ENCODE measurements around the gene GUK1. TPM values are rescaled to one million over a fixed set of nuclear protein-coding genes. Genes with fewer than 3 reads are reported as not detected.

The GUK1 gene
- total RNA-seq, 2 donors from 2014 or later, result 110 to 112 TPM

DNA sequence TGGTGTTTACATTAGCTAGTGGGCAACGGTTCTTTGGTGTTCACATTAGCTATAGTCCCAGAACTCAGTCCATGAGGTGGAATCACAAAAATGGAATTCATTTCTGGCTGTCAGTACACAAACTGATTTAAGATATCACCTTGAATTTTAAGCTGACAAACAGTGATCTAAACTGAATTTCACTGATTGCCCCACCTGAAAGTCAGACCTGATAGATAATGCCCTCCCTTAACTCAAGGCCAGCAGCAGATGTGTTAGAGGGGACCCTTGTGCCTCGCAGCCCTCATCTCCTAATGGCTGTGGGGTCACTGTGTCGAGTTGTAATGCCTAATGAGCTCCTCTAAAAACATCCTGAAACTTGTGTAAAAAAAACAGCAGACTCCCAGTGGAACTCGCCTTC, 49.0 kb upstream of the GUK1 start:
- no peak for DNase-seq
- Mint-ChIP-seq H3K4me3 (no peak overlapping the region), H3K27me3 (ENCODE audit: insufficient read depth) (no peaks in the 10 kb centered on the region), H3K36me3 (ENCODE audit: low read depth) (peaks cover 56% of the 10 kb centered on the region), H3K27ac (peak overlapping the region; percentile 45), H3K4me1 (peaks cover 38% of the 10 kb centered on the region), H3K9me3 (peaks cover 8% of the 10 kb centered on the region)
- H3K4me3 ChIP-seq (ENCODE audit: low read length), result no peak overlapping the region
- peaks cover 84% of the 10 kb centered on the region for H3K36me3 ChIP-seq (ENCODE audit: control insufficient read depth, insufficient read depth, low read length)
- TF ChIP-seq, protein P1, sequence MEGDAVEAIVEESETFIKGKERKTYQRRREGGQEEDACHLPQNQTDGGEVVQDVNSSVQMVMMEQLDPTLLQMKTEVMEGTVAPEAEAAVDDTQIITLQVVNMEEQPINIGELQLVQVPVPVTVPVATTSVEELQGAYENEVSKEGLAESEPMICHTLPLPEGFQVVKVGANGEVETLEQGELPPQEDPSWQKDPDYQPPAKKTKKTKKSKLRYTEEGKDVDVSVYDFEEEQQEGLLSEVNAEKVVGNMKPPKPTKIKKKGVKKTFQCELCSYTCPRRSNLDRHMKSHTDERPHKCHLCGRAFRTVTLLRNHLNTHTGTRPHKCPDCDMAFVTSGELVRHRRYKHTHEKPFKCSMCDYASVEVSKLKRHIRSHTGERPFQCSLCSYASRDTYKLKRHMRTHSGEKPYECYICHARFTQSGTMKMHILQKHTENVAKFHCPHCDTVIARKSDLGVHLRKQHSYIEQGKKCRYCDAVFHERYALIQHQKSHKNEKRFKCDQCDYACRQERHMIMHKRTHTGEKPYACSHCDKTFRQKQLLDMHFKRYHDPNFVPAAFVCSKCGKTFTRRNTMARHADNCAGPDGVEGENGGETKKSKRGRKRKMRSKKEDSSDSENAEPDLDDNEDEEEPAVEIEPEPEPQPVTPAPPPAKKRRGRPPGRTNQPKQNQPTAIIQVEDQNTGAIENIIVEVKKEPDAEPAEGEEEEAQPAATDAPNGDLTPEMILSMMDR (conservative IDR thresholded peaks at IDR 0.05), result no peak
- no peak overlapping the region for H3K27ac ChIP-seq (ENCODE audit: low read depth, low read length)
- no peaks in the 10 kb centered on the region for H3K27me3 ChIP-seq (ENCODE audit: control insufficient read depth, insufficient read depth, low read length, poor library complexity, severe bottlenecking)
- 92 to 93% methylated on average over 4 of the region's 4 CpGs for WGBS, 2 experiments (ENCODE audit: insufficient coverage in 1 of 2, insufficient read length in 1 of 2)
- H3K9me3 ChIP-seq (ENCODE audit: control insufficient read depth, low read length), result no peaks in the 10 kb centered on the region
- H3K9ac ChIP-seq (ENCODE audit: extremely low read depth, low read length, poor library complexity, severe bottlenecking), result no peak overlapping the region
- peaks cover 20% of the 10 kb centered on the region for H3K4me1 ChIP-seq (ENCODE audit: control insufficient read depth, insufficient read depth, low read length)

DNA sequence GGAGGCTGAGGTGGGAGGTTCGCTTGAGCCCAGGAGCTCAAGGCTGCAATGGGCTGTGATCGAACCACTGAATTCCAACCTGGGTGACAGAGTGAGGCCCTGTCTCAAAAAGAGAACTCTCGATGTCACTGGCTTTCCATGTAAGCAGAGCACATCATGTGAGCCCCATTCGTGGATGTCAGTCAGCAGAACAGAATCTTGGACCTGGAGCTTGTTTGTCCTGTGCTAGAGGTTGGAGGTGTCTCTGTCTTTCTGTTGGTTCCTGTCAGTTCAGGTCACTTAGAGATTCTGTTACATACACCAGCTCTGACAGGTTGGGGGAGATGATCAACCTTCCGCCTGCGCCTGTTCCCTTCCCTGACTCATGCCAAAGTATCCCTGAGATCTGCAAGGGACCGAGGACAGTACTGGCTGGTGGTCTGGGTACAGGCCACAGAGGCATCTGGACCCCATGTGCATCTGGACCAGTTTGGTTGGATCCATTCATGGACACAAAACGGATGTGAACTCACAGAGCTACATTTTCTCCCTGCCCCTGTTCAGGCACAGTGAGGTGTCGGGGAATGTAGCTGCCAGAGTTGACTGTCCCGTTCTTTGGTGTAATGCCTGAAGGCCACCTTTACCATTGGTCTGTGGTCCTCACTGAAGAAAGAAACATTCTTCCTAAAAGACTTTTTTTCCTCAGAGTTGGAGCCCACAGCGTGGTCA, 47.6 kb upstream of the GUK1 start:
- Mint-ChIP-seq H3K9me3 (peaks cover 8% of the 10 kb centered on the region), H3K27ac (no peak overlapping the region), H3K36me3 (ENCODE audit: low read depth) (peaks cover 58% of the 10 kb centered on the region), H3K4me1 (peaks cover 29% of the 10 kb centered on the region), H3K4me3 (no peak overlapping the region), H3K27me3 (ENCODE audit: insufficient read depth) (no peaks in the 10 kb centered on the region)
- Histone ChIP-seq H3K36me3 (ENCODE audit: control insufficient read depth, insufficient read depth, low read length) (peaks cover 91% of the 10 kb centered on the region), H3K4me1 (ENCODE audit: control insufficient read depth, insufficient read depth, low read length) (peaks cover 9% of the 10 kb centered on the region), H3K9me3 (ENCODE audit: control insufficient read depth, low read length) (no peaks in the 10 kb centered on the region), H3K9ac (ENCODE audit: extremely low read depth, low read length, poor library complexity, severe bottlenecking) (no peak overlapping the region), H3K4me3 (ENCODE audit: low read length) (no peak overlapping the region), H3K27ac (ENCODE audit: low read depth, low read length) (no peak overlapping the region), H3K27me3 (ENCODE audit: control insufficient read depth, insufficient read depth, low read length, poor library complexity, severe bottlenecking) (no peaks in the 10 kb centered on the region)
- TF ChIP-seq, protein P1 (conservative IDR thresholded peaks at IDR 0.05), result no peak
- WGBS, 2 experiments (ENCODE audit: insufficient coverage in 1 of 2, insufficient read length in 1 of 2), result 96 to 97% methylated on average over 9 to 11 of the region's 11 CpGs
- DNase-seq, result peak; percentile 32

DNA sequence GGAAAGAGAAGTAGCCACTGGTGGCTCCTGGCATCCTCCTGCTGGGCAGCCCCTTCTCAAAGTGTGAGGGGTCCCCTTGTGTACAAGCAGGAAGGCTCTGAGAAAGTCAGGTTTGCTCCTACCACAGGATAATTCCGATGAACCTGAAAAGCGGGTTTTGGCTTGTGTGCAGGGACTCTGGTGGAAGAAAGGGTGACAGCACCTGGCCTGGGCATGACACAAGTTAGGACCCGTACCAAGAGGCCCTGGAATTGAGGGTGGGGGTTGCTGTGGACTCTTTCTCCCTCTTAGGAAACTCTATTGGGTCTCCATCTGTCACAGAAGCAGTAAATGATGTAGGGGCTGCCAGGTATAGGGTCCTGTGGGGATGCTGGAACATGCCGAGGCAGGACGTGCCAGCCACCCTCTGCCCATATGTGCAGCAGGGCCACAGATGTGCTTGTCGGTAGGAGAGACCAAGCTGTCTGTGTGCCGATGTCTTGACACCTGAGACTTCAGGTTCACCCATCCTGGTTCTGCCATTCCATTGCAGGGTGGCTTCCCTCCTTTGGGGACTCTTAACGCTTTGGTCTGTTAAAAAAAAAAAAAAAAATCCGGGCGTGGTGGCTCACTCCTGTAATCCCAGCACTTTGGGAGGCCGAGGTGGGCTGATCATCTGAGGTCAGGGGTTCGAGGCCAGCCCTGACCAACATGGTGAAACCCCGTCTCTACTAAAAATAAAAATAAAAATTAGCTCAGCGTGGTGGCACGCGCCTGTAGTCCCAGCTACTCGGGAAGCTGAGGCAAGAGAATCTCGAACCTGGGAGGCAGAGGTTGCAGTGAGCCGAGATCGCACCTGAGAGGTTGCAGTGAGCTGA, 46.8 kb upstream of the GUK1 start:
- TF ChIP-seq, protein P1 (conservative IDR thresholded peaks at IDR 0.05), result no peak
- Histone ChIP-seq H3K4me3 (ENCODE audit: low read length) (no peak overlapping the region), H3K27me3 (ENCODE audit: control insufficient read depth, insufficient read depth, low read length, poor library complexity, severe bottlenecking) (no peaks in the 10 kb centered on the region), H3K27ac (ENCODE audit: low read depth, low read length) (no peak overlapping the region), H3K4me1 (ENCODE audit: control insufficient read depth, insufficient read depth, low read length) (peaks cover 3% of the 10 kb centered on the region), H3K9me3 (ENCODE audit: control insufficient read depth, low read length) (no peaks in the 10 kb centered on the region), H3K36me3 (ENCODE audit: control insufficient read depth, insufficient read depth, low read length) (peaks cover 91% of the 10 kb centered on the region), H3K9ac (ENCODE audit: extremely low read depth, low read length, poor library complexity, severe bottlenecking) (no peak overlapping the region)
- peaks cover 8% of the 10 kb centered on the region for H3K9me3 Mint-ChIP-seq
- peak; percentile 30 for DNase-seq
- H3K4me3 Mint-ChIP-seq, result no peak overlapping the region
- H3K27me3 Mint-ChIP-seq (ENCODE audit: insufficient read depth), result no peaks in the 10 kb centered on the region
- WGBS, 2 experiments (ENCODE audit: insufficient coverage in 1 of 2, insufficient read length in 1 of 2), result 91 to 93% methylated on average over 15 to 20 of the region's 20 CpGs
- H3K27ac Mint-ChIP-seq, result no peak overlapping the region
- peaks cover 21% of the 10 kb centered on the region for H3K4me1 Mint-ChIP-seq
- peaks cover 61% of the 10 kb centered on the region for H3K36me3 Mint-ChIP-seq (ENCODE audit: low read depth)

Measured in endodermal cell (in vitro differentiated cells).